Uterus (tissue), 4 donors: ENCODE data around the gene FOXC2. TPM values are rescaled to one million over a fixed set of nuclear protein-coding genes. Genes with fewer than 3 reads are reported as not detected.

Experiments used
- DNase-seq, 2 donors: peaks; one replicate each; pipeline ENCODE4 v3.0.0-alpha.2; 2019 to 2020
- H3K27ac ChIP-seq, 2 donors: fragments of 200-600 bp; sonication (generic); 1 replicate in 1 of 2; 2 replicates in 1 of 2; pipeline ENCODE4 v1.5.1; 2016 to 2018
- H3K27me3 ChIP-seq, 2 donors: fragments of 200-600 bp; sonication (generic); one replicate each; pipeline ENCODE4 v1.5.1; 2018 to 2019; ENCODE audit warnings: control low read depth in 1 of 2
- H3K36me3 ChIP-seq, 2 donors: fragments of 200-600 bp; sonication (generic); one replicate each; pipeline ENCODE4 v1.5.1; 2019; ENCODE audit warnings: control low read depth in 1 of 2
- H3K4me1 ChIP-seq, 2 donors: fragments of 200-600 bp; sonication (generic); one replicate each; pipeline ENCODE4 v1.5.1; 2018 to 2019; ENCODE audit warnings: control low read depth in 1 of 2
- H3K4me3 ChIP-seq, 2 donors: fragments of 200-600 bp; sonication (generic); 1 replicate in 1 of 2; 2 replicates in 1 of 2; pipeline ENCODE4 v1.5.1; 2018 to 2019; ENCODE audit warnings: mild to moderate bottlenecking in 1 of 2
- H3K9me3 ChIP-seq, 2 donors: fragments of 200-600 bp; sonication (generic); one replicate each; pipeline ENCODE4 v1.5.1; 2019; ENCODE audit warnings: control low read depth in 1 of 2
- CTCF ChIP-seq, 4 experiments: fragments of 200-600 bp in 2 of 4; fragments of 450-650 bp in 2 of 4; sonication (generic) in 2 of 4; IDR thresholded peaks; one replicate each; pipeline ENCODE4 v1.5.1; 2016 to 2019; ENCODE audit warnings: antibody characterized with exemption in 4 of 4, mild to moderate bottlenecking in 2 of 4, moderate library complexity in 1 of 4
- POLR2A ChIP-seq, 2 donors: fragments of 450-650 bp; IDR thresholded peaks; one replicate each; pipeline ENCODE4 v1.6.1; 2016; ENCODE audit warnings: antibody characterized with exemption in 2 of 2, mild to moderate bottlenecking in 1 of 2, moderate library complexity in 1 of 2
- intact Hi-C: fragments of 100-400 bp; cut with DNase I; formaldehyde crosslinking; loops from one replicate; pipeline ENCODE4 v1.15.1; 2023; ENCODE audit warnings: low total_unique reads
- total RNA-seq, 4 donors: library from RNA; depleted of rRNA in 3 of 4; stranded (reverse); fragments of >200 nt in 3 of 4; gene quantifications; one replicate each; pipeline versions ENCODE4 v1.1.0 to v1.2.4, GENCODE V29; 2014 to 2023
- donor health status: DM: yes; HTN: yes; CAD: no.

The FOXC2 gene
- total RNA-seq, 4 donors from 2014 or later, result 0.21 to 2.6 TPM; not detected in 2

DNA sequence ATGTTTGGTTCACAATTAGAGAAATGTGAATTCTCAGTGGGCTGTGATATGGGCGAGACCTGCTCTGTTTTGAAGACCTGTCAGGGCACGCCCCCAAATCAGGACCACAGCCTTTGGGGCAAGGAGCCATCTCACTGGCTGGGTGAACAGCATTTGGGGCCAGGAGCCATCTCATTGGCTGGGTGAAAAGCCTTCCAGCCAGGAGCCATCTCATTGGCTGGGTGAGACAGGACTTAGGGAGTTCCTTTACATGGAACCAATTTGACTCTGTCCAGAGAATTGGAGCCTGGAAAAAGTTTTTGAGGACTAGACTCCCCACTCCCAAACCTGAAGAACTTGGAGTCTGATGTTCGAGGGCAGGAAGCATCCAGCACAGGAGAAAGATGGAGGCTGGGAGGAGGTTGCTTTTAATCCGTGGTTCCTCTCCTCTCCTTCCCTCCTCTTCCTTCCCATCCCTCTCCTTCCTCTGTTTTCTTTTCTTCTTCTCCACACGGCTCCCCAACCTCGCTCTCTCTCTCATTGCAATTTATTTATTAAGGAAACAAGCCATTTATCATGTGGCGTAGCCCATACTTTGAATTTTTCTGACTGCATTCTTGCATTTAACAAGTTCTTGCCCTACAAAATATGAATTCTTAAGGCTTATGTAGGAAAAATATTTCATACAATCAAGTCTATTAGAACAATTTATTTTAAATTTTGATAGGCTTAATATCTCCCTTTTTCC is 31.4 kb downstream of the FOXC2 start:
- intact Hi-C loops, result no loop called here

GRCh38 chr16:86598607-86599565 is 32.3 kb downstream of the FOXC2 start:
- DNase-seq, result no peak
- no peak overlapping the region for H3K4me3 ChIP-seq
- no peaks in the 10 kb centered on the region for H3K9me3 ChIP-seq
- H3K27me3 ChIP-seq, result peaks cover 0 to 3% of the 10 kb centered on the region in 2 donors
- no peak for TF ChIP-seq POLR2A (IDR thresholded peaks at IDR 0.05)
- TF ChIP-seq CTCF (IDR thresholded peaks at IDR 0.05), result no peak
- H3K36me3 ChIP-seq, result no peaks in the 10 kb centered on the region
- H3K27ac ChIP-seq, result no peak overlapping the region
- intact Hi-C loops, result no loop called here
- H3K4me1 ChIP-seq, result no peaks in the 10 kb centered on the region

More for the DNA sequence above, 31.4 kb downstream of the FOXC2 start:
- Histone ChIP-seq H3K27ac (no peak overlapping the region), H3K4me1 (no peaks in the 10 kb centered on the region), H3K9me3 (no peaks in the 10 kb centered on the region), H3K4me3 (no peak overlapping the region), H3K36me3 (no peaks in the 10 kb centered on the region), H3K27me3 (peaks cover 0 to 10% of the 10 kb centered on the region in 2 donors)
- TF ChIP-seq CTCF (IDR thresholded peaks at IDR 0.05) (no peak), POLR2A (IDR thresholded peaks at IDR 0.05) (no peak)
- no peak for DNase-seq

DNA sequence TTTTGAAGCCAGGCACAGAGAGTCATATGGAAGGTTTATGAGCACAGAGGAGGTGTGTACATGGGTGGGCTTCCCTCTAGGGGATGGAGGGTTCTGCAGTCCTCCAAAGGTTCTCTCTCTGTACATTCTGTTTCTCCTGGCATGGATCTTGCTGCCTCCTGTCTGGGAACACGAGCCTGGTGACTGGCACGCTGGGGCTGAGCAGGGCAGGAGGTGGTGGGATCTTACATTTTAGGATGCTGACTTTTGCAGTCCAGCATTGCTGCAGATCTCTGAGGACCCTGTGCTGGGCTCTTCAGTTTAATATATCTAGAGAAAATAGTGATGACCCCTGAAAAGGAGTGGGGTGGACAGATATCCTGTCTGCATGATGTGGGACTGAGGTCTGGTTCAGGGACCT is 34.7 kb downstream of the FOXC2 start:
- no peaks in the 10 kb centered on the region for H3K36me3 ChIP-seq
- no peak overlapping the region for H3K27ac ChIP-seq
- no peaks in the 10 kb centered on the region for H3K4me1 ChIP-seq
- H3K9me3 ChIP-seq, result no peaks in the 10 kb centered on the region
- intact Hi-C loops, result no loop called here
- no peaks in the 10 kb centered on the region for H3K27me3 ChIP-seq
- DNase-seq, result no peak
- TF ChIP-seq POLR2A (IDR thresholded peaks at IDR 0.05) (no peak), CTCF (IDR thresholded peaks at IDR 0.05) (no peak)
- H3K4me3 ChIP-seq, result no peak overlapping the region

DNA sequence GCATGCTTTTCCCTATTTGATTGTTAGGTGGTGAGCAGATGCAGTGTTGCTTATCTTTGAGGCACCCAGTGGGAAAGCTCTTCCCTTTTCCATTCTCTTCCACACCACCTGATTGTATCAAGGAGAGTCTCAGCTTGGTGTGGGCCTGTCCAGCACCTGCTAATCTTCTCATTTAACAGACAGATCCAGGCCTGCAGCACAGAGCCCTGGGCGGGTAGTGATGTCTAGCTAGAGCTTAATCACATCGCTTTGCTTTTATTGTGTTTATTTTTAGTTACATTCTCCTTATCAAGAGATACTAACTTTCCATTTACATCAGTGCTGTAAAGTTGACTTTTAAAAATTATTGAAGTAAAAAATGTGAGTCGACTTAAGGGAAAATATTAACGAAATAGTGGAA is 35.9 kb downstream of the FOXC2 start:
- Histone ChIP-seq H3K9me3 (no peaks in the 10 kb centered on the region), H3K4me1 (no peaks in the 10 kb centered on the region), H3K36me3 (no peaks in the 10 kb centered on the region), H3K27ac (no peak overlapping the region), H3K27me3 (no peaks in the 10 kb centered on the region), H3K4me3 (no peak overlapping the region)
- TF ChIP-seq POLR2A (IDR thresholded peaks at IDR 0.05) (no peak), CTCF (IDR thresholded peaks at IDR 0.05) (no peak)
- intact Hi-C loops, result no loop called here
- no peak for DNase-seq
